Activated CD8-positive, alpha-beta memory T cell treated with anti-CD3 and anti-CD28 coated beads for 4 hours (primary cell): ENCODE results near the gene FBXL22.

Source experiments
- DNase-seq, 2 donors: peaks; one replicate each; pipeline ENCODE4 v3.0.0-alpha.2; 2020; ENCODE audit warnings: low read depth in 2 of 2

The FBXL22 gene, protein sequence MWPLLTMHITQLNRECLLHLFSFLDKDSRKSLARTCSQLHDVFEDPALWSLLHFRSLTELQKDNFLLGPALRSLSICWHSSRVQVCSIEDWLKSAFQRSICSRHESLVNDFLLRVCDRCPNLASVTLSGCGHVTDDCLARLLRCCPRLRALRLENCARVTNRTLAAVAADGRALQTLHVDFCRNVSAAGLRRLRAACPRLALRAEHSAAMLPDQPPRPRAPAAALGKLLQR

DNA sequence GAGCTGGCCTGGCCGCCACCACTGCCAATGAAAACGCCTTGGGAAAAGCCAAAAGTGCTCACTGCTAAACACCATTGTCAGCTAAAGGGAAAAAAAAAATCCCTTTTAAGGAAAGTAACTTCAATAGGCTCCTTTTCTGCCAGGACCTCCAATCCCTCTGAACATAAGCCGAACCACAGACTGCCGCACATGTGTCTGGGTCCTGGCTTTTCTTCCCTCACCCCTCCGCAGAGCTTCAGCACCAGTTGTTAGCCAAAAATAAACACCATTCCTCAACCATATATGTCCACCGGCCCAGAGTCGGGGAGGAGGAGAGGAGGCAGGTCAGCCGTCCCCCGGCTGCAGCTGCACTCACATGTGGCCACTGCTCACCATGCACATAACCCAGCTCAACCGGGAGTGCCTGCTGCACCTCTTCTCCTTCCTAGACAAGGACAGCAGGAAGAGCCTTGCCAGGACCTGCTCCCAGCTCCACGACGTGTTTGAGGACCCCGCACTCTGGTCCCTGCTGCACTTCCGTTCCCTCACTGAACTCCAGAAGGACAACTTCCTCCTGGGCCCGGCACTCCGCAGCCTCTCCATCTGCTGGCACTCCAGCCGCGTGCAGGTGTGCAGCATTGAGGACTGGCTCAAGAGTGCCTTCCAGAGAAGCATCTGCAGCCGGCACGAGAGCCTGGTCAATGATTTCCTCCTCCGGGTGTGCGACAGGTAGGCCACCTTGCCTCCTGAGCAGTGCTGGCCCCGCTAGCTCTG lies at the start of gene FBXL22:
TSS of gene FBXL22 (plus strand) at position 350 of the 753 bp plus-strand sequence. CDS start at position 356, 6 bp downstream.
- DNase-seq = no peak

DNA sequence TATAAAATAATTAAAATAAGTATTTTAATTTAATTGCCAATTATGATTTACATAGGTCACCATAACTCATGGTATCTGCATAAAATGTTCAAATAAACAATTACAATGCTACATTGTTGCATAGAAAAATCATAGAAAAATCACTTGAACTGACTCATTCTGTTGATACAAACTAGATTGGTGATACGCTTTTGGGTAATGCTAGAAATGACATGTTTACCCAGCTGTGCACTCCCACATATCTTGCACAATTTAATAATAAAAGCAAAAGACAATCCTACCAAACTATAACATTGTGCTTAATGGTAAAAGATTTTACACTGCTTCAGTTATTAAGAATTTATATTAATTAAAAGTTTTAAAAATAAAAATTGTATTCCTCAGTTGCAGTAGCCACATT lies 45.8 kb upstream of the FBXL22 start:
- no peak for DNase-seq

DNA sequence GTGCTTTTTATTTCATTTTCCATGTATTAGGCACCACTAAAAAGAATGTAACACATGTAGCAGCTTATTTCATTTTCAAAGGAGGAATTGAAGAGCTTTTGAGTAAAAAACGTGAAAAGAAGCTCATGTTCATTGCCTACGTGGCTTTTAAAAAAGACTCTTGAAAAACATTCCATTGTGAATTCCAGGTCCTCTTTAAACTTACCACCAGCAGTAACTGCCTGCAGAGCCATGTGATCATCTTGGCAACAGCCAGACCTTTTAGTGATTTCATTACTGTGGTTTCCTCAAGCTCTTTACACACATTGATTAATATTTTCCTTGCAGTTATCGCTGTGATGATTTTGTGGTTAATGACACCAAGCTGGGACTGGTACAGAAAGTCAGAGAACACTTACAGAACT lies 43.8 kb upstream of the FBXL22 start:
- no peak for DNase-seq

DNA sequence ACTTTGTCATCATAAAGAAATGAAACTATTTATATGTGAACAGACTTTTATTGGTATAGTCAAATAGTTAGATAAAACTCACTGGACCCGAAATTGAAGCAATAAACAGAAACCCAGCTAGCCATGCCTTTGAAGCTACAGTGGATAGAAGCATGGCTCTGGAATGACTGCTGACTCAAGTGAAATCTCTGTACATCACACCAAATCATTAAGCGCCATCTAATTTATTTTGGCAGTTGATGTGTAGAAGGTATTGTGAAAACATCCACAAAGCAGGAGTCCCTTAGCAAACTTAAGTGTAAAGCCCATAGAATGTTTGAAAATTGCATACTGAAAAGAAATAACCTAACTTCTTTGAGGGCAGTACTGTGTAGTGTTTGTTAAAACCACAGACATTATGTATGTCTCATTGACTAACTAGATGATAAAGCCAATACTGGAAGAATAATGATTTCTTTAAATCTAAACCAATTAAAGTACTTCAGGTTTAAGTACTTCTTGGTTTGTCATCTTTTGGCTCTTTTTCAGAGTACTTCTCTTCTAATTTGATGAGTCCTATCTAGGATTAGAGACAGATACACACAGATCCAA lies 42.8 kb upstream of the FBXL22 start:
- no peak for DNase-seq

DNA sequence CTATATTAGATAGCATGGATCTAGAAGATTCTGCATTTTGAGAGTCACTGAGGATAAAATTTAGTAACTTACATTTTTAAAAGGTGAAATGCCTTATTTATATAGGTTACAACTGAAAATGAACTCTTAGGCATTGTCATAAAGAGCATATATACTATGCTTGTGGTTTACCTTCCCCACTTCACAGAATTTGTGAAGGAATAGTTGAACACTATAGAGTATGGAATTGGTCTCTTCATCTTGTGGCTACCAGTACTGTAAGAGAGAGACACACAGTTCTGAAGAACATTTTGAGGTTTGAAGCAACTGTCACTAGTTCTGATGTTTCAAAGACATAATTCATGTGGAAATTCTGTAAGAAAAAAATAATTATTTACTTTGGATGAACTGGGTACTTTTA lies 41.7 kb upstream of the FBXL22 start:
- no peak for DNase-seq

DNA sequence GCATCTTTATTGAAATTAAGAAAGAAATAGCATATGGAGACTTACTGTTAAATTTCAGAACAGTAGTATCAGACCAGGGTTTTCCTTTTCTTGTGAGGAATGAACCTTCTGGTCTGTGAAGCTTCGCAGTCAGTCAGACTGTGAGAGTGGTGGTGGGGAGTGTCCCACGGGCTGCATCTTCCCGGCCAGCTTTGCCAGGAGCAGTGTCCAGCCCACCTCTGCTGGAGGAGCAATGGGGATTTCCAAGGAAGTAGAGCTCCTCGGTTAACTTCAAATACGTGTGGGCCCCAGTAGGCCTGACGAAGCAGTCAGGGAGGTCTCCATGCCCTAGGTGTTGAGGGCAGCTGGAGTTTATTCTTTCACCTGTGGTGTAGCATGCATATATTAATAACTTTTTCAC lies 40.9 kb upstream of the FBXL22 start:
- DNase-seq = no peak

DNA sequence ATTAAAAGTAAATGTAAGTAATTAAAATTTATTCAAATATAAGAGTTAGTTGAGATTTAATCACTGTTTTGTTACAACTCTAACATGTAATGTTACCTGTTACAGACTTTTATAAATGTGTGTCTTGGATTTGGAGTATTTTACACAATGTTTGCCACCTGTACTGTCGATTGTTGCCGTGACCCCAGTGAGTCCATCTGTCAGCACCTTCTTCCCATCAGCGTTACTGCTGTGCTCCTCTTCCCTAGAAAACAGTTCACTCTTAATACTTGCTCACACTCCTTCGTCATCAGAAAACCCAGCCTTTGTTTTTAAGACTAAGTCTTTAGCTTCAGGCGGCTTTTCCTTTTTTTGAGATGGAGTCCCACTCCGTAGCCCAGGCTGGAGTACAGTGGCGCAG lies 40.5 kb upstream of the FBXL22 start:
- no peak for DNase-seq

DNA sequence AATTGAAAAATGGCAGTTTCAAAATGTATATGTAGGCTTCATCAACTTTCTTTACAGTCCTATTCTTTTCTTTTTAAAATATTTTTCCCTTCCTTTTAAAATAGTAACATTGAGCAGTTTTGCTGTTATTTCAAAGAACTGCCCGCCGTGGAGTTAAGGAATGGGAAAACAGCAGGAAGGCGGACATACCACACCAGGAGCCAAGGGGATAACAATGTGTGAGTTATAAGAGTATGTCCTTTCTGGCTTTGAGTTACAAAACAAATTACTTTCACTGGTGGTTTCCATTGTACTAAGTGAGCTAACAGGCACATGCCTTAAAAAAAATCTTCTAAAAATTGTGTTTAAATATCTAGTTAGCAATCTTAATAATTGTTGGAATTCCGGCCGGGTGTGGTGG lies 37.4 kb upstream of the FBXL22 start:
- no peak for DNase-seq

DNA sequence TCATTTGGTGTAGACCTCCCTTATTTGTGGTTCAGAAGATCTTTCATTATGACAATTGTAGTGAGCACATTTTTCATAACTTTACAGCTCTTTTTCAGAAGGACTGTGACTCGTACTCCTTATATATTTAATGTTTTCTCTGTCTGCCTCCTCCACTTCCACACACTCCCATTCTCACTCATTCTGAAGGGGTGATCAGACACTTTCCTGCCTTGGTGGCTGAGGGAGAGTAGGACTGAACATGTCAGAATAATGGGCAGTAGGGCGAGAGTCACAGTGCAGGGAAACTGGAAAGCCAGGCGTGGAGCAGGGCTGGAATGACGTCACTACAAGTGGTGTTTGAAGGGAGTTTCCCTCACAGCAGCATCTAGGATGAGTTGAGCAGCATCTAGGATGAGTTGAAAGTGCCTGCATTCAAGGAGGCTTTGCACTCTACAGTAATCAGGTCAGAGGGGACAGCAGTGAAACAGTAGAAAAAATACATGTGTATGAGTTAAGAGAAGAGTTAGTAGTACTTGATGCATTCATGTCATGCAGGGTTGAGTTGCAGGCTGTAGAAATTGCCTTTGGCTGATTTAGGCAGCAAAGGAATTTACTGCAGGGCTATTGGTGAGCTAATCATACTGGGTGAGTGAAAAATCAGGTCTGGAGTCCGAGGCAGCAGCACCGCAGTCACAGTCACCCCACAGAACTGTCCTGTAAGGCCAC lies 36.3 kb upstream of the FBXL22 start:
- DNase-seq = no peak

DNA sequence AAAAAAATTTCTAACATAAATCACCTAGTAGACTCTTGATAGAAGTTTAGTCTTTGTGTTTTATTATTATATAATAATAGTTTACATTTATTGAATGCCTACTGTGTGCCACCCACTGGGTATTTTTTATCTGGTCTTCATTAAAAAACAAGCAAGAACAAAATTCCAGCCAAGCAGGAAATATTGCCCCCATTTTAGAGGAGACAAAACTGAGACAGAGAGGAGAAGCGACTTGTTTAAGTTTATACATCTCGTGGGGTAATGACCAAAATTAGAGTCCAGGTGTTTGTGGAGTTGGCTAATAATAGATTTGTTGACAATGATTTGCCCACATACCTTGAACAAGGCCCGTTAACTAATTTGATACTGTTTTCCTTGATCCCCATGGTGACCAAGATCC lies 33.1 kb upstream of the FBXL22 start:
- DNase-seq = no peak

DNA sequence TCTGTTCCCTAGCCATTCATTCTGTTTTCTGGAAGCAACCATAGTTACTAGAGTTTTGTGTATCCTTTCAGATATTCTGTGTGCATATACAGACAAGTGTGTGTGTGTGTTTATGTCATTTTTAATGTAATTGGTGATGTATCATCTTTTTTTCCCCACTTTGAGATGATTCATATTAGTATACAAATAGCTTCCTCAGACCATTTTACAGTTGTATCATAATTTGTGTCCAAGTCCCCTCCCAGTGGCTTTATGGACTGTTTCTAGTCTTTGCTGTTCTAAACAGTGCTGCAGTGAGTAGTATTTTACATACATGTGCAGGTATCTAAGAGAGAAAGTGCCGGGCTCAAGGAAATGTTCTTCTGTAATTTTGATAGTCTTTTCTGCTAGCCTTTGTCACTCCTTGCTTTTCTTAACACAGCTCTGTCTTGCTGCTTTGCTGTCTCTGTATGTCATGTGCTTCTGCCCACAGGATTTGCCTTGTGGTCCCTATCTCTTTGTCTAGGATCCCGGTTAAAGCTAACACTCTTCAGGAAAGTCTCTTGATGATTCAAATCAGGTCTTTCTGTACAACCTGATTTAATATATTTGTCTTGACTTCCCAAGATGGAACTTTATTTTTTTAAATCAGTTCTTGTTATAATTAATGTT lies 31.5 kb upstream of the FBXL22 start:
- DNase-seq = no peak

DNA sequence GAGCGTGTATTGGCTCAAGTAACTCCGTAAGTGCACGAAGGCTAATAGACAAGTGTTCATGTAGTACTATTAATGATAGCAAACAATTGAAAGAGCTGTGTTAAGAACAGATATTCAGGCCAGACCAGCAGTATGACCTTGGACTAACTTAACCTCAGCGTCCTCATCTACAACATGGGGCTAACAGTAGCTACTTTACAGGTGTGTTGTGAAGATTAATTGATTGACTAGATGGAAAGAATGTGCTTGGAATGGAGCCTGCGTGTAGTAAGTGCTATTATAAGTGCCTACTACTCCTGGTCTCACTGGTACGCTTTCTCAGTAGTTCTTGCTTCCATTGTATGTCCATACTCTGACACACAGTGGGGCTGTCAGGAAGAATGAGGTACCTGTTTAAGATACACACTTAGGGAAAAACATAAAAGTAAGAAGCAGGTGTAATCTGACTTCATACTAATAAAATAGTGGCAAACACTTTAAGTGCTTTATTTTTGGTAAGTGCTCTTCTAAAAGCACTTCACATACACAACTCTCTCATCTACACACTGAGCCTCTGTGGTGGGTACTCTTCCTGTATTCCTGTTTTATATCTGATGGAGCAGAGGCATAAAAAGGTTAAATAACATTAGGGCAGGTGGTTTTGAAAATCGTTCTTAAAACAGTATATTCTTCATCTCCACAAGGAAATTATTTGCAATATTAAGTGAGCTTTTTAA lies 24.3 kb upstream of the FBXL22 start:
- no peak for DNase-seq

DNA sequence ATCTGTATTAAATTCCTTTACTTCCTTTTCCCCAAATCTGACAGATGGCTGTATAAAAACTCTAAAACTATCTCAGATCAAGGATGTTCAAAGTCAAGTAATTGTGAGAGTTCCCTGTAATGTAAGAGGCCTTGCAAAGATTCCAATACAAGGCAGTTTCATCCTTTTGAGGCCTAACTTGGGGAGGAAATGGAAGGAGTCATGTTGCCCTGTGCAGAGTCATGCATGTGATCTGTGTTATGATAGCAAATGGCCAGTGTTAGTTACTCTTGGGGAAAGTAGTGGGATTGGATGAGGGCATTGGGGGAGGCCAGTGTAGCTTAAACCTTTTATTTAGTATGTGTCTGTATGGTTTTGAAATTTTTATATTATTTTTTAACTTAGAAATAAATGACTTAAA lies 23.7 kb upstream of the FBXL22 start:
- DNase-seq = no peak

DNA sequence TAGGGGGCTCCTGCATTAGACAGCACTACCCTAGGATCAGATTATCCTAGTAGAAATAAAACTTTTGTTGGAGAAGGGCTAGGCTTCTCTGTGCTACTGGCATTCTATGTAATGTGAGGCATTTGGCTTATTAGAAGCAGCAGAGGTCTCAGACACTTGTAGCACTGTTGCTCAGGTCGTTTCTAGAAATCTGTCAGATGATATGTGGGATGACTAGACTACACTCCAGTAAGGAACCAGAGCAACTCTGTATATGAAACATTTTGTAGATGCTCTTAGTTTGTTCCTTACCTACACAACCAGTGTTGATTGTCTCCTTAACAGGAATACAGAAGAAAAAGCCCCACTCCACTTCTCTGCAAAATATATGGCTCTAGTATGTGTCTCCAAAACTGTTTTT lies 21.9 kb upstream of the FBXL22 start:
- no peak for DNase-seq

DNA sequence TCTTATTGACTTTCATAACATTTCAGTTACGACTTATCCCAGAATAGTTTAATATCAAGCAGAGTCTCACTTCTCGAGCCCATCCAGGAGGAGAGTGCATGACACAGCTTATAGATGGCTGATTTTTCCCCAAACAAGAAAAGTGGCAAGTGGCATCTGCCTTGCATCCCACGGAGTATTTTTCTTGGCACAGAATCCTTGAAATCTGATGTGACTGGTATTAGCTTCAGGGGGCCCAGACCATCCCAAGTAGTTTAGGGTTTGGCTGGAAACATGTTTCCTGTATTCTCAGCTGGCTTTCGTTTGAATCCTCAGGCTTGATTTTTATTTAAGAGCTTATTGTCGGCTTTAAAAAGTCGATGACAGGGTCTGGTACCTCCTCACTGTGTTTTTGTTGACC lies 20.7 kb upstream of the FBXL22 start:
- no peak for DNase-seq

DNA sequence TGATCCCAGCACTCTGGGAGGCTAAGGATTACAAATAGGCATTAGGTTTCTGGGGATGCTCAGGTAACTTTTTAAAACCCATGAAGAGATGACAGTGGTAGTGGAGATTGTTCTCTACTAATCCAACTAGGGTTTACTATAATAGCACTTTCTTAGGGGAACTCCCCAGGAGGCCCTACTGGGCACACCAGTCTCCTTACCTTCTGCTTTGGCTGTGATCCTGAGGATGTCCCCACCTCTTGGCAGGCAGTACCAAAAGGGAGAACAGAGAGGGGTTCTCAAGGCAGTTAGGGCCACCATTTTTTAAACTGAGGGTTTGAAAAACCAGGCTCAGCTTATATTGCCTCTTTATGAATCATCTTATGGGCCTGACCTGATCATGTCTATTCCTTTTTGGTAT lies 15.0 kb upstream of the FBXL22 start:
- no peak for DNase-seq

DNA sequence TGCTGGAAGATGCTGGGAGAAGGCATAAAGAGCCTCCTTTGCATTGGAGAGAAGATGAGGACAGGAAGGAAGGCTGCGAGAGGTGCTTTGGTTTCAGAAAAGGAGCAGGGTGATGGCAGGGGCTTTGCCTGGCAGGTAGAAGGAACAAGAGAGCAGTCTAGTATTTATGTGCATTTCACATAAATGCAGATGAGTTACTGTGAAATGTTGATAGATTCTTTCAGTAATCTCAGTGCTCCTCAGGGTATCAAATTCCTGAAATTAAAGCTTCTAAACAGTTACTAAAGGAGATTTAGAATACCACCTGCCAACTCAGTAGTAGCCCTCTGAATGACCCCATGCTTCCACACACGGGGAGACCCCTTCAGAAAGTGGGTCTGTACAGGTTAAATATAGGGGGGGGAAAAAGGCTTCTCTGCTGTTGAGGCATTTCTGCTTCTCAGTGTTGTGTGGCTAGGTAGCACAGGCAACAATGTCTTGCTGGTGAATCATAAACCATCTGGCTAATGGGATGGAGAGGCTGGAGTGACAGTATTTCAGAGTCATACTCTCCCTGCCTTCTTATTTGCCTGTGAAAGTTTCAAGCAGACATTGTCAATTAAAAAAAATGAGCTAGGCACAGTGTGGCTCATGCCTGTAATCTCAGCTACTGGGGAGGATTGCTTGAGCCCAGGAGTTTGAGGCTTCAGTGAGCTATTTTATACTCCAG lies 14.3 kb upstream of the FBXL22 start:
- no peak for DNase-seq

DNA sequence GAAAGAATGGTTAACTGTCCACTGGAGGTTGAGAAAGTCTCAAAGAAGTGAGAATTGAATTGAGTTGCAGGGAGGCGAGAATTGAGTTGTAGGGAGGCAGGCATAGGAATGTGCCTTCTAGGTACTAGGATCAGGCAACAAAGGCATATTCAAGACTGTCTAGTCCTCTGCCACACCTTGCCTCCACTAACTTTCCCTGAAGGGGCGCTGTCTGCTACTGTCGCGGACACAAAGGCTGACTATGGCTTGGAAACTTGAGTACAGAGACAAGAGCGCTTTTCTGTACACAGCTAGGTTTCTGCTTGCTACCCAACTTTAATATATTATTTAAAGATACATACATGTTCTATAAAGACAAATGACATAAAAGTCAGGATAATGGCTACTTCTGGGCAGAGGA lies 10.4 kb upstream of the FBXL22 start:
- DNase-seq = no peak

DNA sequence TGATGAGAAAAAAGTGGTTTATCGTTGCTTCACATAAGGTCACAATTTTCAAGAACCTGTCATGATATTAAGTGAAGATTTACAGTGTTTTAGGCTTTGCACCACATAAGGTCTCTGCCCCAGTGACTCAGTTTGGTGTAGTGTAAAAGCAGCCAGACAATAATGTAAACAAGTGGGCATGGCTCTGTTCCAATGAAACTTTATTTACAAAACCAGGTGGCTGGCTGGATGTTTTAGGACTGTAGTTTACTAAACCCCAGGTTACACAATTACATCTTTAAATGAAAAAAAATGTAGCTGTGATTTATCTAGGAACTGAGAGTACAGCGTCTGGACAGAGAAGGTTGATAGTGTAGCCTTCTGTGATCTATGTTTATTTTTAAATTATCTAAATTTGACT lies 9.7 kb upstream of the FBXL22 start:
- DNase-seq = no peak

DNA sequence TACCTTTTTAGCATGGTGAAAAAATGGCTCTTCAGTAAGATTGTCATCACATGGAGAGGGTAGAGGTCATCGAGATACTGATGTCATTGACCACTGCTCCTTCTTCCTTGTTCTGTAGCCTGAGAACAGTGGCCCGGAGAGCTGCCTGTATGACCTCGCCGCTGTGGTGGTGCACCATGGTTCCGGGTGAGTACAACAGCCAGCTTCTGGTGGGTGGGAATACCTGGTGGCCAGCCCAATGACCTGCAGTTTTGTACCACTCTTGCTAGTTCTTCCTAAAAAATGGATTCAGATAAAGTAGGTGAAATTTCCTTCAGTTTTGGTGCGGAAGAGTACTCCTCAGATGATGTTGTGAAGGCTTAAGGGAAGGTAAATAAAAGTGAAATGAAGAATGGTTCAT lies 8.4 kb upstream of the FBXL22 start:
- no peak for DNase-seq
